Thyroid gland (tissue), 4 donors: ENCODE measurements around the gene STRIP2.

Experiments used
- CTCF ChIP-seq, 6 experiments: fragments of 200-600 bp in 3 of 6; fragments of 450-650 bp in 3 of 6; sonication (generic) in 3 of 6; IDR thresholded peaks; one replicate each; pipeline ENCODE4 v1.5.1; 2016 to 2019; ENCODE audit warnings: antibody characterized with exemption in 6 of 6, mild to moderate bottlenecking in 2 of 6, inconsistent platforms in 1 of 6, moderate library complexity in 1 of 6
- POLR2A ChIP-seq, 2 donors: fragments of 450-650 bp; IDR thresholded peaks; one replicate each; pipeline ENCODE4 v1.6.1; 2017; ENCODE audit warnings: antibody characterized with exemption in 2 of 2, mild to moderate bottlenecking in 2 of 2, moderate library complexity in 1 of 2

GRCh38 chr7:129496653-129497052 lies 62.4 kb downstream of the STRIP2 start:
- TF ChIP-seq POLR2A (IDR thresholded peaks at IDR 0.05) (no peak), CTCF (IDR thresholded peaks at IDR 0.05) (no peak)
